K562 (cell line): ENCODE data around the gene IL17RC. TPM values are rescaled to one million over a fixed set of nuclear protein-coding genes. Genes with fewer than 3 reads are reported as not detected.

Experiments
- ATF7 ChIP-seq: fragments of 450-650 bp; IDR thresholded peaks from 2 replicates; pipeline ENCODE4 v1.7.1; 2014; ENCODE audit warnings: mild to moderate bottlenecking, moderate library complexity
- CBX1 ChIP-seq: sonication (generic); IDR thresholded peaks from 2 replicates; pipeline ENCODE4 v1.6.1; 2016; ENCODE audit warnings: antibody characterized with exemption, low read depth, mild to moderate bottlenecking
- DACH1 ChIP-seq: fragments of 450-650 bp; IDR thresholded peaks from 2 replicates; pipeline ENCODE4 v1.6.1; 2018; ENCODE audit not compliant: partially characterized antibody
- E2F1 ChIP-seq: sonication (generic); formaldehyde crosslinking; IDR thresholded peaks from 2 replicates; pipeline ENCODE4 v1.8.1; 2023; ENCODE audit warnings: mild to moderate bottlenecking, missing genetic modification reagents, moderate library complexity
- FOXK2 ChIP-seq, 2 experiments: fragments of 450-650 bp; IDR thresholded peaks in 1 of 2; conservative IDR thresholded peaks in 1 of 2; 2 replicates each; pipeline ENCODE4 v1.6.1; 2016; ENCODE audit warnings: low read depth in 2 of 2, mild to moderate bottlenecking in 1 of 2
- GABPA ChIP-seq: fragments of 200-800 bp; sonication (Bioruptor generic); conservative IDR thresholded peaks from 2 replicates; pipeline ENCODE4 v1.6.1; 2016; ENCODE audit warnings: low read depth, missing genetic modification characterization, missing compliant biosample characterization
- HES1 ChIP-seq: fragments of 450-650 bp; IDR thresholded peaks from 2 replicates; pipeline ENCODE4 v1.6.1; 2016; ENCODE audit warnings: low read depth, mild to moderate bottlenecking, moderate library complexity
- HEY1 ChIP-seq: fragments of 250-450 bp; sonication (Bioruptor Pico); IDR thresholded peaks from 2 replicates; pipeline ENCODE4 v1.5.0; 2020; ENCODE audit warnings: mild to moderate bottlenecking, moderate library complexity, borderline replicate concordance
- KDM4B ChIP-seq, 2 experiments: fragments of 450-650 bp in 1 of 2; sonication (generic) in 1 of 2; IDR thresholded peaks; 2 replicates each; pipeline ENCODE4 v1.6.1; 2016 to 2017; ENCODE audit warnings: borderline replicate concordance in 2 of 2, antibody characterized with exemption in 1 of 2, low read depth in 1 of 2, mild to moderate bottlenecking in 1 of 2
- MCM3 ChIP-seq: fragments of 450-650 bp; IDR thresholded peaks from 2 replicates; pipeline ENCODE4 v1.6.1; 2016
- MCM7 ChIP-seq, 2 experiments: fragments of 450-650 bp; IDR thresholded peaks; 2 replicates each; pipeline ENCODE4 v1.6.1; 2016 to 2018
- MTA2 ChIP-seq: fragments of 450-650 bp; IDR thresholded peaks from 2 replicates; pipeline ENCODE4 v1.6.1; 2016; ENCODE audit warnings: low read depth
- NFE2L1 ChIP-seq: fragments of 450-650 bp; IDR thresholded peaks from 2 replicates; pipeline ENCODE4 v1.6.1; 2016; ENCODE audit warnings: missing genetic modification characterization, low read depth, mild to moderate bottlenecking, missing compliant biosample characterization, moderate library complexity, borderline replicate concordance
- RUNX1 ChIP-seq: sonication (generic); IDR thresholded peaks from 2 replicates; pipeline ENCODE4 v1.6.1; 2016; ENCODE audit warnings: antibody characterized with exemption, low read depth
- SP2 ChIP-seq: IDR thresholded peaks from 2 replicates; pipeline ENCODE4 v1.6.1; 2011; ENCODE audit warnings: mild to moderate bottlenecking, low read depth, low read length, moderate library complexity; ENCODE audit not compliant: poor library complexity, severe bottlenecking; ENCODE audit errors: extremely low read depth
- SRSF3 ChIP-seq: fragments of 200-400 bp; formaldehyde crosslinking; IDR thresholded peaks from 2 replicates; pipeline ENCODE4 v1.6.1; 2016; ENCODE audit warnings: mild to moderate bottlenecking, low read length, moderate library complexity; ENCODE audit not compliant: insufficient read depth
- TCF15 ChIP-seq: fragments of 250-450 bp; sonication (Bioruptor Pico); IDR thresholded peaks from 2 replicates; pipeline ENCODE4 v1.8.0; 2022; ENCODE audit warnings: moderate library complexity, mild to moderate bottlenecking, inconsistent platforms
- TEAD2 ChIP-seq: fragments of 450-650 bp; IDR thresholded peaks from 2 replicates; pipeline ENCODE4 v1.6.1; 2016; ENCODE audit warnings: missing genetic modification characterization, control low read depth, missing compliant biosample characterization
- ZFP1 ChIP-seq: fragments of 450-650 bp; formaldehyde crosslinking; IDR thresholded peaks from 2 replicates; pipeline ENCODE4 v1.4.0; 2020; ENCODE audit warnings: mild to moderate bottlenecking, mixed read lengths
- ZNF12 ChIP-seq: sonication (generic); formaldehyde crosslinking; IDR thresholded peaks from 2 replicates; pipeline ENCODE4 v1.4.0; 2020; ENCODE audit warnings: mild to moderate bottlenecking, missing genetic modification reagents
- ZNF41 ChIP-seq: fragments of 250-450 bp; sonication (Bioruptor Pico); conservative IDR thresholded peaks from 2 replicates; pipeline ENCODE4 v1.4.0; 2020; ENCODE audit warnings: mild to moderate bottlenecking
- ZNF76 ChIP-seq: fragments of 250-450 bp; sonication (Bioruptor Pico); IDR thresholded peaks from 2 replicates; pipeline ENCODE4 v1.4.0; 2020; ENCODE audit warnings: mild to moderate bottlenecking, moderate library complexity, borderline replicate concordance
- ZNF778 ChIP-seq: fragments of 450-650 bp; formaldehyde crosslinking; IDR thresholded peaks from 2 replicates; pipeline ENCODE4 v1.4.0; 2020; ENCODE audit warnings: mild to moderate bottlenecking, moderate library complexity
- polyA plus RNA-seq, 8 experiments: library from polyadenylated mRNA; depleted of rRNA in 4 of 8; stranded (reverse) in 5 of 8; unstranded in 3 of 8; fragments of >200 nt; fragmentation: Nextera tagmentation in 2 of 8; fragmentation: Illumina TruSeq in 1 of 8; extraction: Ambion mirVana in 2 of 8; extraction: Trizol in 1 of 8; gene quantifications; 2 replicates each; pipeline versions ENCODE4 v1.2.1 to v1.2.3, GENCODE V29; 2011 to 2014; ENCODE audit warnings: inconsistent platforms in 1 of 8, missing spikeins in 1 of 8
- total RNA-seq, 7 experiments: library from RNA; depleted of rRNA in 6 of 7; stranded (reverse); fragments of >200 nt in 6 of 7; fragmentation: Illumina TruSeq in 2 of 7; extraction: Trizol in 2 of 7; gene quantifications; 2 replicates each; pipeline versions ENCODE4 v1.2.1 to v1.2.3, GENCODE V29; 2011 to 2021; ENCODE audit warnings: low replicate concordance in 1 of 7
- TF ChIP-seq, protein P1 (sequence below), 2 experiments: IDR thresholded peaks; 2 replicates each; pipeline ENCODE4 v1.6.1; 2012; ENCODE audit warnings: improper control_type of control experiment in 2 of 2, low read depth in 2 of 2, low read length in 2 of 2, borderline replicate concordance in 1 of 2

Gene IL17RC
- total and polyA plus RNA-seq, 9 of the 15 experiments (the other 6 are each of a cell fraction or from before 2014, with no cell fraction given), result 0.15 to 11.4 (median 7.1) TPM; not detected in 1

- TF ChIP-seq ZNF76 (CRISPR knock-in tag) (no peak), NFE2L1 (no peak), HEY1 (CRISPR knock-in tag) (no peak), MCM7 (IDR thresholded peaks at IDR 0.05) (no peak), E2F1 (no peak), ZFP1 (no peak), RUNX1 (no peak), GABPA (no peak), CBX1 (no peak), MCM3 (no peak), FOXK2 (conservative IDR thresholded peaks at IDR 0.05 in 1 of 2, IDR thresholded peaks at IDR 0.05 in 1 of 2; ENCODE audit: low read depth in 2 of 2) (peak; percentile 18 to 60; a peak in 2 of 4 replicates), KDM4B (IDR thresholded peaks at IDR 0.05; ENCODE audit: borderline replicate concordance in 2 of 2, low read depth in 1 of 2) (no peak), DACH1 (no peak), ZNF778 (CRISPR knock-in tag) (no peak), TEAD2 (tag) (no peak), ZNF41 (CRISPR knock-in tag) (0 out of 2 replicates have a peak, but pooled peaks have one; percentile 35), ZNF12 (CRISPR knock-in tag) (no peak), SRSF3 (no peak), SP2 (no peak), TCF15 (CRISPR knock-in tag) (no peak), MTA2 (peak; percentile 91), ATF7 (0 out of 2 replicates have a peak, but pooled peaks have one; percentile 37), HES1 (peak; percentile 35; the same call in 1 of the 2 replicates)
- TF ChIP-seq, protein P1, sequence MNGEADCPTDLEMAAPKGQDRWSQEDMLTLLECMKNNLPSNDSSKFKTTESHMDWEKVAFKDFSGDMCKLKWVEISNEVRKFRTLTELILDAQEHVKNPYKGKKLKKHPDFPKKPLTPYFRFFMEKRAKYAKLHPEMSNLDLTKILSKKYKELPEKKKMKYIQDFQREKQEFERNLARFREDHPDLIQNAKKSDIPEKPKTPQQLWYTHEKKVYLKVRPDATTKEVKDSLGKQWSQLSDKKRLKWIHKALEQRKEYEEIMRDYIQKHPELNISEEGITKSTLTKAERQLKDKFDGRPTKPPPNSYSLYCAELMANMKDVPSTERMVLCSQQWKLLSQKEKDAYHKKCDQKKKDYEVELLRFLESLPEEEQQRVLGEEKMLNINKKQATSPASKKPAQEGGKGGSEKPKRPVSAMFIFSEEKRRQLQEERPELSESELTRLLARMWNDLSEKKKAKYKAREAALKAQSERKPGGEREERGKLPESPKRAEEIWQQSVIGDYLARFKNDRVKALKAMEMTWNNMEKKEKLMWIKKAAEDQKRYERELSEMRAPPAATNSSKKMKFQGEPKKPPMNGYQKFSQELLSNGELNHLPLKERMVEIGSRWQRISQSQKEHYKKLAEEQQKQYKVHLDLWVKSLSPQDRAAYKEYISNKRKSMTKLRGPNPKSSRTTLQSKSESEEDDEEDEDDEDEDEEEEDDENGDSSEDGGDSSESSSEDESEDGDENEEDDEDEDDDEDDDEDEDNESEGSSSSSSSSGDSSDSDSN (IDR thresholded peaks at IDR 0.05; ENCODE audit: borderline replicate concordance in 1 of 2, low read depth in 2 of 2, low read length in 2 of 2), result no peak
Observed at GRCh38 chr3:9978710-9979305, 61.9 kb downstream of the IL17RC start (continued).
